Renal pelvis (tissue), 4 donors: Measurements from ENCODE around the gene PARG. TPM values are rescaled to one million over a fixed set of nuclear protein-coding genes. Genes with fewer than 3 reads are reported as not detected.
"Not testable (repeated sequence)": the region's sequence is repeated elsewhere in the genome, so short reads cannot be mapped to it uniquely, and the experiment has no call there.

Experiments
- DNase-seq: peaks from one replicate; pipeline ENCODE4 v3.0.0-alpha.2; 2013
- polyA plus RNA-seq, 3 donors: library from polyadenylated mRNA; unstranded; fragments of 120-200 nt; gene quantifications; one replicate each; pipeline ENCODE4 v1.2.1, GENCODE V29; 2013; ENCODE audit not compliant: insufficient read length in 3 of 3

Gene PARG
- polyA plus RNA-seq, 3 donors, result 32.9 to 42.3 (median 41.6) TPM

GRCh38 chr10:49831352-49832035, 110.3 kb downstream of the PARG start:
- DNase-seq, result peak; percentile 33

- no peak for DNase-seq
Measured at GRCh38 chr10:49830846-49831245, 111.0 kb downstream of the PARG start.

GRCh38 chr10:49830016-49830415, 111.8 kb downstream of the PARG start:
- DNase-seq, result no peak

DNA sequence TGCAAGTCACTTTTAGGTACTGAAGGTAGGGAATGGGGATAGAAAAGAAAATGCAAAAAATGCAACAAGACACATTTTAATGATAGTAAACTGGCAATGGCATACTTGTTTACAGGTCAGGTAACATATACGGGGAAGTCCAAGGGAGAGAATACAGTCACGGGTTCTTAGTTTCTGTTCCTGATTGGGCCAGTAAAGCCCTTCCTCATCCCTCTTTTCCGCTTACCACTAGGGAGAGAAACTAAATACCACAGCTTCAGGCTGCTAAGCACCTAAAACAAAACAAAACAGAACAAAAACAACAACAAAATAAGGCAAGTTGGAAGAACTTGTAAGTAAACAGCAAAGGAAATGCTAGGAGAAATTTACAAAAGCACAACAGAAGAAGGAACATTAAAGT, 114.5 kb downstream of the PARG start:
- DNase-seq, result no peak

GRCh38 chr10:49819234-49819958, 122.4 kb downstream of the PARG start:
- no peak for DNase-seq

DNA sequence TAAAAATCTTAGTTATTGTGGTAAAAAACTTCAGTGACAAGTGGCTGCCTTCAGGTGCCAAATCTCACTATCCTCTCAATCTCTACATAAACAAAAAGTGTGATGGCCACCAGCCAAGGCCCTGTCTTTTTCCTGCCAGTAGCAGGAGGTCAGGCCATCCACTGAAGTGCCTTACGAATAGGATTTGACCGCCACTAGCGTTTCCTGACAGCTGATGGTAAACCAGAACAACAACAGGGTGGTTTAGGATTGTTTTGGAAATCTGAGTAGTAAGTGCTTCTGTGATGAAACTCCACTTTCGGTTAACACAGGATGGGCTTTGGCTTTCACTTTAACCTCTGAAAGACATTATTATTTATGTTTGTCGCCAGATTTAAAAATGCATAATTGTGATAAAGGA, 124.0 kb downstream of the PARG start:
- no peak for DNase-seq

GRCh38 chr10:49803988-49804387, 137.8 kb downstream of the PARG start:
- DNase-seq, result no peak

DNA sequence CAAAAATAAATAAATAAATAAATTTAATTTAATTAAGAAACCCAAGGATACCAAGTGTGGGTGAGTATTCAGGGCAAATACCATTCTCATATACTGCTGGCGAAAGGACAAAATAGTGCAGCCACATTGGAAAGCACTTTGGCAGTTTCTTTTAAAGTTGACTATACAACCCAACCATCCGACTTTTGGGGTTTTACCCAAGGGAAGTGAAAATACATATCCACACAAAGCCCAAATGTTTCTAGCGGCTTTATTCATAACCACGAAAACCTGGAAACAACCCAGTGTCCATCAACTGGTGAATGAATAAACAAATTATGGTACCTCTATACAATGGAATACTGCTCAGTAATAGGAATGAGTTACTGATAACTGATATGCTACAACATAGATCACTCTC, 143.6 kb downstream of the PARG start:
- no peak for DNase-seq

DNA sequence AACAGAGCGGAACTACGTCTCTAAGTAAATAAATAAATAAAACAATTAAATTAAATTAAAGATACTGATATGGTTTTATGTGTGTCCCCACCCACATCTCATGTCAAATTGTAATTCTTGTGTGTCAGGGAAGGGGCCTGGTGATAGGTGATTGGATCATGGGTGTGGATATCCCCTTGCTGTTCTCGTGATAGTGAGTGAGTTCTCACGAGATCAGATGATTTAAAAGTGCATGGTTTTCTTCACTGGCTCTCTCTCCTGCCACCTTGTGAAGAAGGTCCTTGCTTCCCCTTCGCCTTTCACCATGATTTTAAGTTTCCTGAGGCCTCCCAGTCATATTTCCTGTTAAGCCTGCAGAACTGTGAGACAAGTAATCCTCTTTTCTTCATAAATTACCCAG, 150.7 kb downstream of the PARG start:
- no peak for DNase-seq

- DNase-seq, result no peak
Measured at GRCh38 chr10:49784681-49785080, 157.1 kb downstream of the PARG start.

- no peak for DNase-seq
Measured at GRCh38 chr10:49783645-49784044, 158.2 kb downstream of the PARG start.

GRCh38 chr10:49781247-49781646, 160.6 kb downstream of the PARG start:
- no peak for DNase-seq

DNA sequence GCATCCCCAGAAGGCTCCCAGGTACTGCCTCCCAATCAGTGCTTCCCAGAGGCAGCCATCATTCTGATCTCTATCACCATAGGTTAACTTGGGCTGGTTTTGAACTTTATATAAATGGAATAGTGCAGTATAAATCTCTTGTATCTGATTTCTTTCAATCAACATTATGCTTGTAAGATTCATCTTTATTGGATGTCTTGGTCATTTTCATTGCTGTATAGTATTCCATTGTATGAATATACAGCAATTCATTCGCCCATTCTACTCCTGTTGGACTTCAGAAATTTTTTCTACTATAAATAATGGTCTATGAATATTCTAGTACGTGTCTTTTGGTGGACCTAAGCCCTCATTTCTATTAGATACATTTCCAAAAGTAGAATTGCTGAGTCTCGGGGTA, 163.6 kb downstream of the PARG start:
- DNase-seq, result no peak

- DNase-seq, result no peak
Measured at GRCh38 chr10:49776851-49777250, 165.0 kb downstream of the PARG start.

DNA sequence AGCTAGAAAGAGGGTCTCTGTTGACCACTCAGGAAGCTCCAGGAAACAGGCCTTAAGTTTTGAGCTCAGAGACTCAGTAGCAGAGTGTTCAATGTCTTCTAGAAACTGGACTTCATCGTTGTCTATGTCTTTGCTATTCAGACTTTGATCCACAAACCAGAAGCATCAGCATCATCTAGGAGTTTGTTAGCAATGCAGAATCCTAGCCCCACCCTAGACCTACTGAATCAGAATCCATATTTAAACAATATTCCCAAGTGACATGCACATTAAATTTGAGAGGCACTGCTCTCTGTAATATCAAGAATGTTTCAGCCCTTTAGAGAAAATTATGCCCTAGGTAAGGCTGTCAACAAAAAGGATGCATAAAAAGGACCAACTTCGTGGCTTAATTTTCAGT, 166.8 kb downstream of the PARG start:
- no peak for DNase-seq

- not testable (repeated sequence) for DNase-seq
Measured at GRCh38 chr10:49772944-49773343, 168.9 kb downstream of the PARG start.

GRCh38 chr10:49771046-49771445, 170.8 kb downstream of the PARG start:
- DNase-seq, result not testable (repeated sequence)

GRCh38 chr10:49769692-49770091, 172.1 kb downstream of the PARG start:
- no peak for DNase-seq

- no peak for DNase-seq
Measured at GRCh38 chr10:49768731-49769130, 173.1 kb downstream of the PARG start.

- no peak for DNase-seq
Measured at GRCh38 chr10:49768329-49768728, 173.5 kb downstream of the PARG start.
